NCI-H1417 treated with DMSO at 0.1 percent for 48 hours (cell line): Measurements from ENCODE around the gene CCDC82.
A peak's percentile ranks its signal among the peaks of the same experiment; 100 is the strongest.
"Not testable (repeated sequence)": the region's sequence is repeated elsewhere in the genome, so short reads cannot be mapped to it uniquely, and the experiment has no call there.

ENCODE experiments used
- DNase-seq: peaks from one replicate; lab custom pipeline; 2025; lab: John Stamatoyannopoulos, UW

CCDC82 gene

DNA sequence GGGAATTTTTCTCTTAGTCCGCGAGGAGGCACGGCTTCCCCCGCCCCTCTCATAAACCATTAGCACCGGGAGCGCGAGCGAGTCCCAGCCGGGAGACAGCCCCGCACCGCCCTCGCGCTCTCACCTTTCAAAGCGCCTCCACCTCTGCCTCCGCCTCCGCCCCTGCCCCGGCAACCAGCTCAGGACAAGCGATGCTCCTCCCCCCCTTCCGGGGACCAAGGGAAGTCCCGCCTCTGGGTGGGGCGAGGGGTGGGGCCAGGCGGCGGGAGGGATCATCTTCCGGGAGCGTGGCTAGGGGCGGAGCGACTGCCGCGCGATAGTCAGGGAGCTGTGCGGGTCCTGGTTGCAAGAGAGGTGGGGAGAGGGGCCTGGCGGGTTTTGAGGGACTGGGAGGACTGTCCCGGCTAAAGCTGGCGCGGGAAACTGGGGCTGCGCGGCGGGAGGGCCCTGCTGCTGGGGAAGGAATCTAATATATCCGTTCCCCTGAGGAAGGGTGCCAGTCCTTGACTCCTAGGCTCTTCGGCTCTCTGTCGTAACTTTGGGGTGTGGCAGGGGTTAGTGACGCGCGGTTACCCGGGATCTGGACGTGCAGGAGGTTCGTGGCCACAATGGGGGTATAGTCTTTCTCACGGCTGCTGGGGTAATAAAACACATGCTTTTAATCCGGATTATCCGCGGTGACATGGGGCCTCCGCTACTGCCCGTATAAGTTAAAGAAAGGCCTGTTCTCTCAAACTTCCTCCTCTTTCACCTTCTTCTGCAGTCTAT, at the start of gene CCDC82, which contains the start of gene JRKL:
CCDC82 (minus strand) TSS at position 193 of the 768 bp plus-strand sequence. CDS start 5,165 bp downstream, outside the sequence.
JRKL (plus strand) TSS at position 294 of the 768 bp plus-strand sequence. CDS start 637 bp downstream, outside the sequence.
- DNase-seq = peak; percentile 77

- DNase-seq = not testable (repeated sequence)
Observed at GRCh38 chr11:96432654-96433053, 42.9 kb upstream of the CCDC82 start.

- DNase-seq = no peak
Observed at GRCh38 chr11:96430668-96431067, 41.0 kb upstream of the CCDC82 start.

GRCh38 chr11:96424693-96425092, 35.0 kb upstream of the CCDC82 start:
- DNase-seq = no peak

DNA sequence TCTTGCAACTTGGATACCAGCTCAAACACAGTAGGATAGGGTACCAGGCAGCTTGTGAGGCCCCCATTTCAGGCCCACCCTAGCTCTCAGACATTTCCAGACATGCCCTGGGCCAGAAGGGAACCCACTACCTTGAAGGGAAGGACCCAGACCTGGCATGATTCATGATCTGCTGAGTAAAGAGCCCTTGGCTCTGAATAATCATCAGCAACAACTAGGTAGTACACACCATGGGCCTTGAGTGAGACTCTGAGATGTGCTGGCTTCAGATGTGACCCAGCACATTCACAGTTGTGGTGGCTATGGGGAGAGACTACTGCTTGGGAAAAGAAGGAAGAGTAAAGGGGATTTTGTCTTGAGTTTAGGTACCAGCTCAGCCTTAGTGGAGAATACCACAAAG, 23.7 kb upstream of the CCDC82 start:
- no peak for DNase-seq

GRCh38 chr11:96412761-96413381, 23.2 kb upstream of the CCDC82 start:
- no peak for DNase-seq

GRCh38 chr11:96411412-96411811, 21.7 kb upstream of the CCDC82 start:
- DNase-seq = not testable (repeated sequence)

DNA sequence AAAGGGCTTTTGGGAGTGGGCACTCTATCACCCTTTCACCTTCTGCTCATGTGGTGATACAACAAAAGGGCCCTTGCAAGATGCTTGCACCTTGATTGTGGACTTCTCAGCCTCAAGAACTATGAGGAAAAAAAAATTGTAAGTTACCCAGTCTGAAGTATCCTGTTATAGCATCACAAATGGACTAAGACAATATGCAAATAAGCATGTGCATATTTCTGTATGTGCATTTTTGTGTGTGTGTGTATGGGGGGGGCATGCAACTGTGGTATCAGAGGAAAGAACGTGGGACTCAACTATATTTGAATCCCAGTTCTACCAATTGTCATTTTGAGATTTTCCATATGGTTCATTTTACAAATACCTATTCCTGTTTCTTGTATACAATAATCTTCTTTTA, 11.0 kb upstream of the CCDC82 start:
- DNase-seq = no peak

- DNase-seq = no peak
Observed at GRCh38 chr11:96397863-96398262, 8.2 kb upstream of the CCDC82 start.

DNA sequence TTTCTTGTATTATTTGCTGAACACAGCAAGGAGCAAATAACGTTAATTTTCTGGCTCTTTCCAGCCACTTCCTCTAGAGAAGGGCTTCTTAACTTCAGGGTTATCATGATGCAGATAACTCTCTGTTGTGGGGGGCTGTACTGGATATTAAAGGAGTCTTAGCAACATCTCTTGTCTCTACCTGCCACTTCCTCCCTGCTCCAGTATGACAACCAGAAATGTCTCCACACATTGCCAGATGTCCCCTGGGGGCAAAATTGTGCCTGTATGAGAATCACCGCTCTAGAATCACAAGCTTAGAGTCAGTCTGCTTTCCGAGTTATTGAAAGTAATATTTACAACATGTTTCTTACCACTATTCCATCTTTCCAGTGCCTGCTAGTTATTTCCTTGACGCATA, 6.9 kb upstream of the CCDC82 start:
- DNase-seq = no peak

DNA sequence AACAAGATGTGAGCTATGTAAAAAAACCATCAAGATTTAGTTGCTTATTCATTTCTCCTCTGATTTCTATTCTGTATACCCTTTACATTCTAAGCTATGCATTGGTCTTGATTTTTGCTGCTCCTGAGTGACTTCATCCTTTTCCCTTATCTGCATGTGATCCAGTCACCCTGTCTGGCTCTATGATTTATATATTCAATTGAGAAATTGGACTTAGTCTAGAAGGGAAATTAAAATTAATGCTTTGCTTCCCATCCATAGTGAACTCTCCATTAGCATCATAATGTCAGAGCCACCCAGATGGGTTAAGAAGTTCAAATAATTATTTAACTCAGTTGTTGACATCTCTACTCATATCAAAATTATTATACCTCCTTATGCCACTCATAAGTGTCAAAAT, 5.1 kb upstream of the CCDC82 start:
- DNase-seq = no peak

DNA sequence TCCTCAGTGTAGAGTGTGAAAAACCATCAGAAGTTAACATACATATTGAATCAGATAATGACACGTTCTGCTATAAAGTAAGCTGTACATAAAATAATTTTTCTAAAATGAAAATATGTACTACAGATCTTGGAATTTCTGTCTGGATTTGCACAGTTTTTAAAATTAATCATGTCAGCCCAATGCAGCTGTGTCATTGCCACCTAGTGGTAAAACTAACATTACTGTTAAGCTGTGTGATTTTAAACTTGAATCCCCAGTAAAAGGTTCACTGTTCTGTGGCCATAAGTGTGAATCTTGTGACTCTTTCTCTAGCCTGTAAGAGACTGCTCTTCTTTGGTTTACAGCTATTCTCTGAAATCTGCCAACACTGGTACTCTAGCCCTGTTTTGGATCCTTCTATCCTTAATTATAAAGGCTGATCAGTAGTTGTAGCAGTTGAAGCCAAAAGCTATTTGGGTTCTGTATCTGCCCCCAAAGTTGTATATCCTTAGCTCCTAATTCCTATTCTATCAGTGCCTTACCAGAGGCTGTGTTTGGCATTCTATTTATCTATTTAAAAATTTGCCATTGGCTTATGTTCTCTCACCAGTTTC, 4.1 kb upstream of the CCDC82 start:
- DNase-seq = no peak

GRCh38 chr11:96391698-96392307, 2.1 kb upstream of the CCDC82 start:
- no peak for DNase-seq

GRCh38 chr11:96390488-96390792, 728 bp upstream of the CCDC82 start:
- no peak for DNase-seq

GRCh38 chr11:96388891-96389719, 607 bp downstream of the CCDC82 start:
- DNase-seq = no peak

- DNase-seq = no peak
Observed at GRCh38 chr11:96385187-96385586, 4.5 kb downstream of the CCDC82 start.

DNA sequence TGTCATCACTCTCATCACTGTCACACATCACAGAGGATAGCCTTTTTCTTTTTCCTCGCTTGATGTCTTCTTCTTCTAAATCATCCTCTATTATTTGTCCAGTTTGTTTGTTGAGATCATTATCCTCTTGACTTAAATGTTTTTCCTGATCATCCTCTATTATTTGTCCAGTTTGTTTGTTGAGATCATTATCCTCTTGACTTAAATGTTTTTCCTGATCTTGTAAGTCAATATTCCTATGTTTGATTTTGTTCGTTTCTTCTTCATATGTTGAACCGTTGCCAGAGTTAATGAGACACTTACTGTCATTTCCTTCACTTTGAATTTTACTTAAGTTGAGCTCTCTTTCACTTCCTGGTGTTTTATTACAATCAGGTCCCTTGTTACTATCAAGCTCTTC, 5.6 kb downstream of the CCDC82 start:
- DNase-seq = peak; percentile 72

- no peak for DNase-seq
Observed at GRCh38 chr11:96376796-96377195, 12.9 kb downstream of the CCDC82 start.

GRCh38 chr11:96373826-96374225, 15.9 kb downstream of the CCDC82 start:
- no peak for DNase-seq

DNA sequence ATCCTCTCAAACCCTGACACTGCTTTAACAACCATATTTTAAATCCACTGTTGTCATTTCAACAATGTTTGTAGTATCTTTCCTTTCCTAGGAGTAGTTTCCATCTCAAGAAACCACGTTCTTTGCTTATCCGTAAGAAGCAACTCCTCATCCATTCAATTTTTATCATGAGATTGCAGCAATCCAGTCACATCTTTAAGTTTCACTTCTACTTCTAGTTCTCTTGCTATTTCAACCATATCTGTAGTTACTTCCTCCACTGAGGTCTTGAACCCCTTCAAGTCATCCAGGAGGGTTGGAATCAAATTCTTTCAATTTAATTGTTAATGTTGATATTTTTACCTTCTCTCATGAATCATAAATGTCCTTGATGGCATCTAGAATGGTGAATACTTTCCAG, 22.4 kb downstream of the CCDC82 start:
- DNase-seq = no peak

- no peak for DNase-seq
Observed at GRCh38 chr11:96366024-96366423, 23.7 kb downstream of the CCDC82 start.

DNA sequence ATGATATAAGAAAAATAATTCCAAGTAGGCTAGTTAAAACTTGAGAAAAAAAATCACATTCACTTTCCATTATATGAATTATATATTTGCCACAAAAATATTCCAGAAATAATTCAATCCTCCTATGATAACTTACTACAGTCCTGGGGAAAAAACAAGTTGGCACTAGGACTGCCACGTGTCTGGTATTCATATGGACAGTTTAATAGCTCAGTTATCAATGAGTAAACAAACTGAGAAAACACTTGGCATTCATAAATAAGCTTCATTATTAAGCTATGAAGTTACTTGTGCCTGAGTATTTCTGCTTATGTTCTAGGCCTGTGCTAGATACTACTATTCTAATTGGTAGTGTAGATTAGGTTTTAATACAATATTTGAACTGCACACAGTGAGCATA, 24.2 kb downstream of the CCDC82 start:
- no peak for DNase-seq
